MCF 10A (cell line): ENCODE data around the gene RNASEH1. TPM values are rescaled to one million over a fixed set of nuclear protein-coding genes. Genes with fewer than 3 reads are reported as not detected.
A peak's percentile ranks its signal among the peaks of the same experiment; 100 is the strongest.
"Not testable (repeated sequence)": the region's sequence is repeated elsewhere in the genome, so short reads cannot be mapped to it uniquely, and the experiment has no call there.

Source experiments
- BruUV-seq: library from RNA; stranded (reverse); fragments of 400-500 nt; replicated peaks from 2 replicates; lab custom pipeline; 2021; lab: Mats Ljungman, UMichigan
- CTCF ChIA-PET: fragments of 300-600 bp; sonication (Branson Sonifier 250); formaldehyde crosslinking; extraction: SDS; loops from one replicate; lab custom pipeline; 2021; ENCODE audit warnings: antibody characterized with exemption, inconsistent platforms; lab: Yijun Ruan, JAX
- POLR2A ChIA-PET: fragments of 300-600, 350-650 bp; sonication (Branson Sonifier 250); formaldehyde crosslinking; extraction: SDS; loops from one replicate; lab custom pipeline; 2020; ENCODE audit warnings: antibody characterized with exemption, inconsistent platforms; lab: Yijun Ruan, JAX
- DNase-seq: peaks from one replicate; pipeline ENCODE4 v3.0.0-alpha.2; 2018; ENCODE audit not compliant: unreplicated experiment
- H3K27ac Mint-ChIP-seq: one replicate; pipeline ENCODE4 v1.8.0; 2022; ENCODE audit warnings: mild to moderate bottlenecking, low read depth, mixed read lengths; ENCODE audit not compliant: unreplicated experiment
- H3K27me3 Mint-ChIP-seq: one replicate; pipeline ENCODE4 v1.8.0; 2022; ENCODE audit warnings: mixed read lengths; ENCODE audit not compliant: insufficient read depth, unreplicated experiment
- H3K36me3 Mint-ChIP-seq: one replicate; pipeline ENCODE4 v1.8.0; 2022; ENCODE audit warnings: mild to moderate bottlenecking, moderate library complexity, mixed read lengths; ENCODE audit not compliant: insufficient read depth, unreplicated experiment
- H3K4me1 Mint-ChIP-seq: one replicate; pipeline ENCODE4 v1.8.0; 2022; ENCODE audit warnings: mixed read lengths; ENCODE audit not compliant: insufficient read depth, unreplicated experiment
- H3K4me3 Mint-ChIP-seq: one replicate; pipeline ENCODE4 v1.8.0; 2022; ENCODE audit warnings: mild to moderate bottlenecking, moderate library complexity, mixed read lengths; ENCODE audit not compliant: unreplicated experiment
- H3K9me3 Mint-ChIP-seq: one replicate; pipeline ENCODE4 v1.8.0; 2022; ENCODE audit warnings: mixed read lengths; ENCODE audit not compliant: unreplicated experiment
- CTCF ChIP-seq: fragments of 200-600 bp; IDR thresholded peaks from one replicate; pipeline ENCODE4 v1.8.0; 2022; ENCODE audit warnings: antibody characterized with exemption, mild to moderate bottlenecking; ENCODE audit not compliant: unreplicated experiment
- intact Hi-C: fragments of 100-400 bp; cut with micrococcal nuclease; formaldehyde crosslinking; loops from 2 replicates; pipeline ENCODE4 v1.14.1; 2022
- total RNA-seq: library from RNA; stranded (reverse); gene quantifications from 2 replicates; pipeline ENCODE4 v1.2.3, GENCODE V29; 2022

RNASEH1 gene
- total RNA-seq, 1 experiment from 2014 or later: 48.3 TPM

- Mint-ChIP-seq H3K4me1 (peaks cover 34% of the 10 kb centered on the region), H3K36me3 (peaks cover 77% of the 10 kb centered on the region), H3K27me3 (no peaks in the 10 kb centered on the region), H3K9me3 (no peaks in the 10 kb centered on the region), H3K4me3 (no peak overlapping the region), H3K27ac (no peak overlapping the region)
- intact Hi-C loops: no loop called here
- CTCF ChIA-PET: no interaction called here
- TF ChIP-seq CTCF: no peak
- no peak for DNase-seq
- POLR2A ChIA-PET: interaction anchor here (1.1 kb wide), 1 partner anchor 39 kb away, joined by 3 read pairs; no protein-coding TSS in a partner anchor
- no TSS peak for BruUV-seq
These were observed 23.5 kb upstream of the RNASEH1 start for GRCh38 chr2:3581367-3582262.

GRCh38 chr2:3580449-3580848 lies 22.3 kb upstream of the RNASEH1 start:
- intact Hi-C loops: no loop called here
- BruUV-seq: no TSS peak
- Mint-ChIP-seq H3K4me3 (no peak overlapping the region), H3K27me3 (no peaks in the 10 kb centered on the region), H3K36me3 (peaks cover 89% of the 10 kb centered on the region), H3K9me3 (no peaks in the 10 kb centered on the region), H3K4me1 (peaks cover 34% of the 10 kb centered on the region), H3K27ac (no peak overlapping the region)
- TF ChIP-seq CTCF: no peak
- no peak for DNase-seq
- ChIA-PET CTCF (interaction anchor here (0.5 to 1.5 kb wide), 2 partner anchors 62 to 72 kb away, joined by 3 read pairs; no protein-coding TSS in a partner anchor), POLR2A (interaction anchor here (0.5 to 1.1 kb wide), 3 partner anchors 39 to 62 kb away, joined by 3 read pairs; no protein-coding TSS in a partner anchor)

GRCh38 chr2:3578987-3579386 lies 20.9 kb upstream of the RNASEH1 start:
- POLR2A ChIA-PET: interaction anchor here (0.6 to 1.9 kb wide), 9 partner anchors 22 to 877 kb away, joined by 3 to 12 read pairs (median 3); partner anchors contain the start of genes ADI1 and TRAPPC12
- peaks cover 89% of the 10 kb centered on the region for H3K36me3 Mint-ChIP-seq
- peaks cover 34% of the 10 kb centered on the region for H3K4me1 Mint-ChIP-seq
- H3K27ac Mint-ChIP-seq: peak overlapping the region; percentile 43
- BruUV-seq: no TSS peak
- intact Hi-C loops: no loop called here
- H3K27me3 Mint-ChIP-seq: no peaks in the 10 kb centered on the region
- TF ChIP-seq CTCF: no peak
- no peak for DNase-seq
- H3K9me3 Mint-ChIP-seq: no peaks in the 10 kb centered on the region
- peak overlapping the region; percentile 85 for H3K4me3 Mint-ChIP-seq
- CTCF ChIA-PET: interaction anchor here (0.6 to 1.9 kb wide), 6 partner anchors 14 to 73 kb away, joined by 3 to 22 read pairs (median 3); no protein-coding TSS in a partner anchor

- peaks cover 39% of the 10 kb centered on the region for H3K4me1 Mint-ChIP-seq
- BruUV-seq, intact Hi-C loops, H3K9me3 Mint-ChIP-seq, H3K27me3 Mint-ChIP-seq, DNase-seq: not testable (repeated sequence)
- H3K27ac Mint-ChIP-seq: peak overlapping the region; percentile 91
- ChIA-PET POLR2A (interaction anchor here (0.5 to 2.7 kb wide), 15 partner anchors 8 to 318 kb away, joined by 3 to 22 read pairs (median 3); partner anchors contain the start of genes EIPR1 and RNASEH1), CTCF (interaction anchor here (0.9 to 1.3 kb wide), 2 partner anchors 76 to 150 kb away, joined by 3 to 6 read pairs; no protein-coding TSS in a partner anchor)
- peaks cover 64% of the 10 kb centered on the region for H3K36me3 Mint-ChIP-seq
- peak overlapping the region; percentile 85 for H3K4me3 Mint-ChIP-seq
These were observed 18.1 kb upstream of the RNASEH1 start for GRCh38 chr2:3576263-3576630.
